RWPE1 (cell line): ENCODE results near the gene STARD3.

Source experiments
- CTCF ChIA-PET: fragments of 350-600 bp; sonication (Branson Sonifier 250); formaldehyde crosslinking; extraction: SDS; loops from one replicate; lab custom pipeline; 2021; lab: Yijun Ruan, JAX
- POLR2A ChIA-PET: fragments of 400-600 bp; formaldehyde crosslinking; extraction: SDS; loops from one replicate; lab custom pipeline; 2020; ENCODE audit warnings: antibody characterized with exemption; ENCODE audit not compliant: low non-redundant PET; lab: Yijun Ruan, JAX
- DNase-seq: peaks from one replicate; pipeline ENCODE4 v3.0.0; 2012; ENCODE audit warnings: low spot score
- H3K27ac ChIP-seq: fragments of 450-650 bp; 2 replicates; pipeline ENCODE4 v1.5.1; 2017
- CTCF ChIP-seq: fragments of 450-650 bp; conservative IDR thresholded peaks from 2 replicates; pipeline ENCODE4 v1.5.1; 2017; ENCODE audit warnings: low read depth, mild to moderate bottlenecking

Gene STARD3

DNA sequence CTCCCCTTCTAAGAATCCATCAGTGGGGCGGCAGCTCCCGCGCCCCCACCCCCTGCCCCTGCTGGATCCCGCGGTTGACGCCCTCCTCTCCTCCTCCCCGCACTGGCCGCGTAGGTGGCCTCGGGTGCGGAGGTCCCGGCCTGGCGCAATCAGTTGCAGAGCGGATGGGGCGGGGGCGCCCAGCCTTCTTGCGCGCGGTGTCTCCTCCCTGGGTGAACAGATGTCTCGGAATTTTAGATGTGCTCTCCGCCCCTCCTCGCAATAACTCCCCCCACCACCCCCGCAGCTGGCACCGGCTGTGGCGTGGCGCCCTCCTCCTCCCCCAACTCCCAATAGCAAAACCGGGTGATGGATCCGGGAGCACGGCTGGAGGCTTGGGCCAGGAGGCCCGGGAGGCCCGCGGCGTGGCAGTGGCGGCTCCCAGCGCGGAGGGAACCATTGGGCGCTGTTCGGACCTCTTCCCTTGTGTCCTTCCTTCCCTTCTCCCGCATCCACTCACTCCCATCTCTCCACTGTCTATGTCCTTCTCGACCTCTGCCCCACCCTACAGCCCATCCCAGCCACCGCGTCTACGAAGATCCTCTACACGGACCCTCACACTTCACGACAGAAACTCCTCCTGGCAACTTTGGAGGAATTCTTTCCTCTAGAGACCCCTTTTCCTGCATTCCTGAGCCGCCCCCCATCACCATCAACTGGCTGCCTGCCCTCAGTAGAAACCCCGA lies 40.2 kb upstream of the STARD3 start:
- H3K27ac ChIP-seq, result no peak overlapping the region
- POLR2A ChIA-PET, result no interaction called here
- no peak for DNase-seq
- no peak for TF ChIP-seq CTCF
- CTCF ChIA-PET, result interaction anchor here (0.6 to 0.7 kb wide), 2 partner anchors 302 to 390 kb away, joined by 4 to 5 read pairs; no protein-coding TSS in a partner anchor

- POLR2A ChIA-PET, result no interaction called here
- CTCF ChIA-PET, result interaction anchor here (0.7 to 3.6 kb wide), 3 partner anchors 21 to 301 kb away, joined by 4 to 22 read pairs (median 6); no protein-coding TSS in a partner anchor
- TF ChIP-seq CTCF, result no peak
- no peak for DNase-seq
- H3K27ac ChIP-seq, result no peak overlapping the region
Observed at GRCh38 chr17:39597372-39598046, 39.4 kb upstream of the STARD3 start.

- ChIA-PET POLR2A (no interaction called here), CTCF (interaction anchor here (1.1 to 3.6 kb wide), 2 partner anchors 22 to 25 kb away, joined by 6 to 22 read pairs; no protein-coding TSS in a partner anchor)
- H3K27ac ChIP-seq, result no peak overlapping the region
- DNase-seq, result no peak
- no peak for TF ChIP-seq CTCF
Observed at GRCh38 chr17:39598047-39598481, 38.9 kb upstream of the STARD3 start.

DNA sequence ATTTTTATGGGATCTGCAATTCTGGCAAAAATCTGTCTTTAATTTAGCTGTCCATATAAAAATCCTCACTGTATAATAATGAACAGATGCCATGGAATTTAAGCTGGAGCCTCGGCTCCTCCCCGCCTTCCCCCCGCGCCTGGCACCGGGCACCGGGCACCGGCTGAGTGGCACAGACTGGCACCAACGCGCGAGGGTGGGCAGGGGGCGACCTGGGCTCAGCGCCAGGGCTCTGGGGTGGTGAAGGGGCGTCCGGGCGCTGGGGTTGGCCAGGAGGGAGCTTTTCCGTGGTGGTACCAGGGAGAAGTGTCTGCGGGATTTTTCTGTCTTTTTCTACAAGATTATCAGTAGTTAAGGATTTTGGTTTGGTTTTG lies 38.3 kb upstream of the STARD3 start:
- no peak for DNase-seq
- no peak overlapping the region for H3K27ac ChIP-seq
- CTCF ChIA-PET, result interaction anchor here (1.1 to 3.6 kb wide), 2 partner anchors 23 to 24 kb away, joined by 6 to 22 read pairs; no protein-coding TSS in a partner anchor
- no peak for TF ChIP-seq CTCF
- POLR2A ChIA-PET, result no interaction called here

DNA sequence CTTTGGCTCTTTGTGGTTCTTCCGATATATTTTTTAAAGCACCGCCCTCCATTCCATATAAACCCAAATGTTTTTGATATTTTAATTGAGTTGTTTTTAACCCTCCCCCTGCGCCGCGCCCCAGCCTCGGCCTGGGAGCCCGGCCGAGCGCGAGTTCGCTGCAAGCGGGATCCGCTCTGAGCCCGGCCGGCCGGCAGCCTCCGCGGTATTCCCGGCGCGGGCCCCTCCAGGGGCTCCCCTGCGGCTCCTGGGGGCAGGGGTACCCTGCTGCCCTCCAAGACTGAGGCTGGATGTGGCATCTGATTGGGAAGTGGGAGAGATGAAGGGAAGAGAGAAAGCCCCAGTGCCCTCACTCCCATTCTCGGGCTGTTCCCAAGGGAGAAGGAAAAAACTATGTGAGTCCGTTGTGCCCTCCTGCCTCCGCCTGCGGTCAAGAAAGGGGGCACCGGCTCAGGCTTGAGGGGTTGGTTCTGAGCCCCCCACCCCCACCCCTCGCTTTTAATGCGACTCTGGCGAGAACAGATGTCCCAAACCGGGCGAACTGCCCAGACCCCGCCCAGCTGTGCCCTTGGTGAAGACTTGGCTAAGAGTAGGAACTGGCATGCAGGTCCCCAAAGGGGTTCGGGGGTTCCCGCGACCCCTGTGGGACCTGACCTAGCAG lies 37.8 kb upstream of the STARD3 start:
- no peak for DNase-seq

More for the DNA sequence above, 37.8 kb upstream of the STARD3 start:
- ChIA-PET POLR2A (no interaction called here), CTCF (interaction anchor here (0.7 to 3.6 kb wide), 2 partner anchors 24 to 730 kb away, joined by 4 to 22 read pairs; no protein-coding TSS in a partner anchor)
- TF ChIP-seq CTCF, result no peak
- H3K27ac ChIP-seq, result no peak overlapping the region
